COR-L47 (cell line): Measurements from ENCODE around the gene LRMDA.

Source experiments
- DNase-seq: peaks from one replicate; lab custom pipeline; 2025; lab: John Stamatoyannopoulos, UW

The LRMDA gene

DNA sequence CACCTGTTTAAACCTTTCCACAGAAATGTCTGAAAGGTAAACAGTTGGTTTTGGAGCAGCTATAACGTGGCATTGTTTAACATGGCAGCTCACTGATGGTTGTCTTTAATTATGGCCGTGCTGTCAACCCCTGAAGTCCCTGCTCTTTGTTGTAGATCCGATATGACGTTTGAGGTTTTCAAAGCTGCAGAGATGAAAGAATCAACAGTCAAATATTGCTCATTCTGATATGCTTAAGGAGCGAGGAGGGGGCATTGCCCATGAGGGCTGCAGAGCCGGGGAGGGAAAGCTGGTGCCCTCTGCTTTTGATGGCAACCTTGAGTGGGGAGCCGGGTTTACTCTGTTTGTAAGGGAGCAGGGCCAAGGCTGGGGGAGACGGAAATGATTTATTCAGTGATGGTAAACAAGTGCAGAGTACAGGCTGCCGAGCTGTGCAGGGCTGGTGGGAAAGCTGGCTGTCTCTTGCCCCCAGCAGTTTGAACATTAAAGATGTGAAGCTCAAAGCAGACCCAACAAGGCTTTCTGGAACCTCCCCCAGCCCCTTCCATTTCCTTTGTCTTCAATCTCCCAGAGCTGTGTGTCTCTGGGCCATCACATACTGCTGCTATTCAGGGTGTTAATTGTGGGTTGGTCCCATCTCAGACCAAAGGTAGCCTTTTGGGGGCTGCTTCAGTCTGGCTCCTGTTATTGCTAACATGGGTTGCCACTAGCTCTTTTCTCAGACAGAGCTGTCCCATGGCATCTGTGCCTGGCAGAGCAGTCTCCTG lies 345.5 kb downstream of the LRMDA start:
- peak; percentile 42 for DNase-seq

DNA sequence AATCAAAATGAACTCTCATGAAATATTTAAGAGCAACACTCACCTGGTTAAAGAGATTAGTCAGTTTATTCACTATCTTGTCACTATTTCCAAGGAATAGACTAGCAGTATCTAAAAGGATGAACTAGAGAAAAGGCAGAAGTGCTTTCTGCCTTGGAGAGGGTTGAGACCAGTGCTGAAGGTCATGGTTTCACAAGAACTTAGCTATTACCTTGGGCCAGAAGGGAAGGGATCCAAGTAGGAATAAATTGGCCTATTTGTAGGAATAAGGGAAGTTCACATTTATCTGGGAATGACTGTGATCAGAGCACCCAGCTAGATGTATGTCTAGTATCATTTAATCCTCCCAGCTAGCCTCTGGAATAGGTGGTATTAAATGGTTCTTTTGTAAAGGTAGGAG lies 347.2 kb downstream of the LRMDA start:
- no peak for DNase-seq

DNA sequence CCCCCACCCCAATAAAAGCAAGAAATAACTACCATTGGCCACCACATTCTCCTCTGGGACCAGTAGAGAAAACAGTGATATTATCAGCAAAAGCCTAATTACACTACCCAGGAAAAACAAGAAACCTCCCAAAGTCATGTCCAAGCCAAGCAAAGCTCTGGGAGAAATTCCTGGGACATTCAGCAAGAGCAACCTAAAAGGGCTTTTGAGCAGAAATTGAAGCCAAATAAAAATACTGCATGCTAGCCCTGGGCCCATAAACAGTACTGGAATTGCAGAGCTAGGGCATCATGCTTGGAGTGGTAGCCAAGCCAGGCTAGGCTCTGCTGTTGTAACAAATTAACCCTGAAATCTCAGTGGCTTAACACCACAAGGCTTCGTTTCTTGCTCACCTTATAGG lies 347.9 kb downstream of the LRMDA start:
- no peak for DNase-seq

DNA sequence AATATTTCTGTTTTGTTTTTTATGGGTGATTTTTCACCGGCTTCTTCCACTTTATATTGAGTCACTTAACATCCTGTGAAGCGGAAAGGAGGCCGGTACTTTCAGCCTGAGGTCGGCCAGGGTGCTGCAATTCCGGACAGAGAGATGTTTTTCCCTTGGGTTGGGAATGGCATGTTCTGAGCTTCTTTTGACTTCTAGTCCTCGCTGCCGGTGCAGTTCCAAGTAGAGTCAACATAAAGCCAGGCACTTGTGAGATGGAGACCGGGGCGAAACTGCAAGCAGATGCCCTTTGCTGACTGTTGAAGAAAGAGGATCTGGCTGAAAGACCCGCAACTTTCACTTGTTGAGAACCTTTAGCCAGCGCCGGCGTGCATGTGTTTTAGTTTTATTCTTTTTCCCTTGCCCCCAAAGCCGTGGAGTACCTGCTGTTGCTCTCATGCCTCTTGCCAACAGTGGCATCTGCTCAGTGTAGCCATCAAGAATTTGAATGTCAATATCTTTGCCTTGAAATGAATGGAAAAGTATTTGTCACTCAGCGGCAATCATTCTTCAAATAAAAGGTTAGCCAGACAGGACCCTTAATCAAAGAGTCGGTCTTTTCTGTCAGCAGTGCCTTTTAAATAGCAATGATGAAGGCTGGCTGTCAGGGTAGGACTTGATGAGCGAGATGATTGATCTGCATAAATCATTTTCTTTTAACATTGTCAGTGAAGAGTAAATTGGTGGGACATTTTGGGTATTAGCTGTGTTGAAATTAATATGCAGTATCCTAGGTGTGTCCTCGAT lies 351.2 kb downstream of the LRMDA start:
- DNase-seq = no peak

DNA sequence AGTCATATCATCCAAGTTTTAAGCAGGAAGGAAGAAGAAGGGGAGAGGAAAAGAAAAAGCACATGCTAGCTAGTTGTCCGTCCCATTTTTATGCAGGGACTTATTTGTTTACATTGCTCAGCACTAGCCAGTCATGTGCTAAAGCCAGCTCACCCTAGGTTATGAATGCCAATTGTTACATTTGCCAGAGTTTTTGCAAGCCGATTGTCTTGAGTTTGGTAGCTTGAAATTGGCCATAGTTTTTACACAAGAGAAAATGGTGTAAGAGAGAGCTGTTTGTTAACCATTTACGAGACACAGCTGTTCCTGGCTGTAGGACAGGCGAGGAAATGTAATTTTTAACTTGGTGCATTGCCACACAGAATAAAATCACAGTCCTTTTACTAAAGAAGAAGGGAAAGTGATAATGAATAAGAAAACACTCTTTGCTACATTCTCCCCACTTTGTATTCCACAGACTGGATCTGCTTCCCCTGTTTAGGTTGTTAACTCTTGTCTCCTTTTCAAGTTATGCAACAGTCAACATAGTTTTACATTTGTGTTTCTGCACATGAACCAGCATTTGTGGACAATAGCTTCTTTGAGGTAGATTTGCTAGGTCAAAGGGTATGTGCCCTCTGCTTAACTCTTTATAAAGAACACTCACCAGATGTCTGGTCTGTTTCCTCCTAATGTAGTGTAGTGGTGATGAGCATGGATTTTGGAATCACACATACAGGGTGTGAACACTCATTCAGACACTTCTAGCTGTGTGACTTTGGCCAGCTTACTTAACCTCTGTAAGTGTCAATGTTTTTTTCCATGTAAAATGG lies 357.2 kb downstream of the LRMDA start:
- DNase-seq = no peak

DNA sequence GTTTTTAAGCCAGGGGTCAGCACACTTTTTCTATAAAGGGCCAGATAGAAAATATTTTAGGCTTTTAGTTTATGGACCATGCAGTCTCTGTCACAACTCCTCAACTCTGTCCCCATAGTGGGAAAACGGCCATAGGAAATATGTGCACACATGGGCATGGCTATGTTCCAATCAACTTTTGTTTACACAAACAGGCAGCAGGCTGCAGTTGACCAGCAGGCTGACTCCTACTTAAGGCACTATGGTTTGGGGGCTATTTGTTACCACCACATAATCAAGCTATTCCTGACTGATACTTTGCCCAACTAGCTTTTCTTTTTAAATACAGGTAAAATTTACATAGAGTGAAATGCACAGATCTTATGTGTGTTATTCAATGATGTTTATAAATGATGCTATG lies 362.4 kb downstream of the LRMDA start:
- DNase-seq = no peak

DNA sequence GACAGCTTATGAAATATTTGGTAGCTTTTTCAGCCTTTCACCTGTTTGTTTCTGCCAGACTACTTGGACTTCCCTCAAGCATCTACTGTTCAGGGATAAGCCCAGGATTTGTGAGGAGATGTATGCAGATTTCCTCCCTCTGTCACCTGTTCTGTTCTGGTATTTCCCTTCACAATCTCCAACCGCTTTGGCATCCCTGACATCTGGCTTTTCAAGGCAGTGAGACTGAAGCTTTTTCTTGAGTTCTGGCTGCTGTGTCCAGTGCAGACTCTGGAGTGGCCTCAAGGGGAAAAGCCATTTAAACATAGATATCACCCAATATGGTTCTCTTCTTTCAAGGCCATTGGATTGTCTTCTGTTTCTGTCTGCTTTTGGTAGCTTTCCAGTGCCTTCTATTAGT lies 369.7 kb downstream of the LRMDA start:
- DNase-seq = no peak

DNA sequence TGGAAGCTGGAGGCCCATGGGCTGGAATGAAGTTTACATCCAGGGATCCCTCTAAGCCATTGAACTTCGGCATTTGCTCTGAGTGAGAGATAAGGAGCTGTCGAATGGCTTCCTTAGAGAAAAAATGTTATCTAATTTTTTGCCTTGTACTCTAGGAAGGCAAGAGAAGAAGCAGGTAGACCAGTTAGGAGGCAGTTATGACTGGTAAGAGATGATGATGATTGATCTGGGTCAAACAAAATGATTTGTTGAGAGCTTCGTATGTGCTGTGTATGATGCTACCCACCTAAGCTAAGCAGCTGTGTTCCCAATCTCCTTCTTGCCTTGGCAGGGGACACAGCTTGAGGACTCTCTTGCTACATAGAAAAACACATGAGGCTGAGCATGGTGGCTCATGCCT lies 370.2 kb downstream of the LRMDA start:
- no peak for DNase-seq

DNA sequence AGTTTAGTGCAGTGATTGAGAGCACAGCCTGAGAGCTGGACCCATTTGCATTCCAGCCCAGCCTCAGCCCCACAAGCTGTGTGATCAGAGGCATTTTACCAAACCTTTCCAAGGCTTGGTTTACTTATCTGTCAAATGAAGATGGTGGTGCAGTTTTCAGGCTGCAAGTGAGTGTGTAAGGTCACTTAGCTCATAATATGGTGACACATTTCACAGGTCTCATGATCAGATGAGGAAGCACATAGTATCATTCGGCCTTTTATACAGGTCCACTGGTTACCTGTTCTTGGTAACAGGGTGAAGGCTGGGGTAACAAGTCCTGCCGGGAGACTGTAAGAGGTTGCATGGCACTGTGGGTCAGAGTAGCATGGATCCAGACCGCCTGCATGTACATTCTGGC lies 371.7 kb downstream of the LRMDA start:
- DNase-seq = no peak

DNA sequence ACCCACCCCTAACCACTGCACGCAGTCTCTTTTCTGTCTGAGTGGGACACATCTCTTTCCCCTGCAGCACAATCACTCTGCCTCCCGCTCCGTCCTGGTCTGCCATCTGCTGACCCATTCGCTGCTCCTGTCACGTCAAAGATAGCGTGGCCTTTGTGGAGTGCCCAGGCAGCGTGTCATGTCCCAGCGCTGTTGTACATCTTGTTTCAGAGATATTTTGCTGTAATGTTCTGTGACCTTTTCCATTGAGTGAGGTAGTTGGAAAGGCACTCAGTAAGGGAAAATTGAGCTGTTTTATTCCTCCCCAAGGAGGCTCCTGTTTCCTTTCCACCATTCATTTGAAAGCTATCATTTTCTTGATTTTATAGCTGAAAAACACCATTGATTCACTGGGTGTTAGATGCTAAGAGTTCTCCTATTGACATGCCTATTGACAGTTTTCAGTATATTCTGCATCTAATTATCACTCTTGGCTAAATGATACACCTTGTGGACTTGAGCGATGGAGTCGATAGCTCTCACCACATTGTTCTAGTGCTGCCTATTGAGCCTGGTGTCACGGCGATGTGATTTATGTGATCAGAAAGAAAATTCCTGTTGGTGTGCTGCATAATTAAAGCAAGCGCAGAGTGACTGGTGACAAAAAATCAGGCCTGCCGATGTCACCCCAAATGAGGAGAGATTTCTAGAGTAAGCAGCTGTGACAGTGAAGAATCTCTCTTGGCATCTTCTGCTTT lies 372.6 kb downstream of the LRMDA start:
- no peak for DNase-seq

DNA sequence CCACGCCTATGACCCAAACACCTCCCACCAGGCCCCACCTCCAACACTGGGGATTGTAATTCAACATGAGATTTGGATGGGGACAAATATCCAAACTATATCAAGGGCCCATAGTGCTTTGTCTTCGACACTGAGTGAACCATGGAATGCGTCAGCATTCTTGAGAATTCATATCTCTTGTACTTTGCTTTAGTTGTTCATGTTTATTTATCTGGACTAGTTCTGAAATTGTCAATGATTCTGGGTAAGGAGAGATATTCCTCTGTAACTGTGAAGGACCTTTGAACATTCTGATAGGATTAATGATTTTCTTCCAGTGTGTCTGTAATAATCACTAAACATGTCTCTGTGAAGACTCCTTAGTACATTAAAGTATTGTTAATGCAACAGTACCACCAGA lies 374.8 kb downstream of the LRMDA start:
- no peak for DNase-seq

DNA sequence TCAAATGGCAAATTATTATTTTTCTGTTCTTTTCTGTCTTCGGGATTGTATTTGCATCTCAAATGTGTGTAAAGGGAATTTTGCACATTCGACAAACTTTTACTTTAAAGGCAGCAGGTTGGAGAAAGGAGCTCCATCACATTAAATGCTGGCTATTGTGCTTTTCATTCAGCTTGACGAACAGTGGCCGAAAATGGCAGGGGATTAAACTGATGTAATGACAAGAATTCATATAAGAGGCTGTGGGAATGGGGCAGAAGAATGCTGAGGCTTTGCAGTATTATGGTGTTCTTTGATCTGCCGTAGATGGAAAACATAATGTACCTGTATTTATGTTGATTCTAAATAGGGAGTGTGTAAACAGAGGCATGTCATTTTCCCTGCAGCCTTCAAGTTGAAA lies 376.0 kb downstream of the LRMDA start:
- DNase-seq = no peak

DNA sequence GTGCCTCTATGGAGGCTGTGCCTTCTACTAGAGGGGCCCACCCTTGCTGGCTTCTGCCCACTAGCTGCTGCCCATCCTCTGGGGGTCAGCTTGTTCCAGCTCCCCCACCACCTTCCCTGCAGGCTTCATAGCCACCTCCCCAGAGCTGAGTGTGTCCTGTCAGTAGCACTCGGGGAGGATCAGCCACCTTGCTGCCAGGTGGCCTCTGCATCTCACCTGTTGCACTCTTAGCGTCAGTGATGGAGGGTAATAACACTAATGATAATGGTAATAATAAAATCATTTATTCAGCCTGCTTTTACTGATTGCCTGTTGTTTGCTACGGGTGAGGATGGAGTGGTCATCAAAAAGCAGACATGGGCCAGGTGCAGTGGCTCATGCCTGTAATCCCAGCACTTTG lies 377.6 kb downstream of the LRMDA start:
- no peak for DNase-seq

DNA sequence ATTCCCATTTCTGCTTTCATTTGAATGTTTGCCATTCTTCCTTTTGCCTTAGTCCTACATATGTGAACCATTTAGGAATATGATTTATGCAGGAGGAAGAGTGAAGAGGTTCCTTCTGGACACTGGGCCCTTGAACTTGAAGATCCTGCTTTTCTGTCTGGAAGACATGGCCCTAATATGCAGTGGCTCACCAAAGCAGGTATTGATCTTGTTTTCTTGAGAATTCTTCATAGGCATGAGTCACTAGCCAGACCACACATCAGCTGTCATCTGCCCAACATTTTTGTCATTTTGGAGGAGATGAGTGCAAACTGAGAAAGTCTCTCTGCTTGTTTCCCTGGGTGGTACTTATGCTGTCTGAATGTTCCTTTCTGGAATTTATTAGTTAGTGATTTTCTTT lies 382.6 kb downstream of the LRMDA start:
- DNase-seq = no peak

DNA sequence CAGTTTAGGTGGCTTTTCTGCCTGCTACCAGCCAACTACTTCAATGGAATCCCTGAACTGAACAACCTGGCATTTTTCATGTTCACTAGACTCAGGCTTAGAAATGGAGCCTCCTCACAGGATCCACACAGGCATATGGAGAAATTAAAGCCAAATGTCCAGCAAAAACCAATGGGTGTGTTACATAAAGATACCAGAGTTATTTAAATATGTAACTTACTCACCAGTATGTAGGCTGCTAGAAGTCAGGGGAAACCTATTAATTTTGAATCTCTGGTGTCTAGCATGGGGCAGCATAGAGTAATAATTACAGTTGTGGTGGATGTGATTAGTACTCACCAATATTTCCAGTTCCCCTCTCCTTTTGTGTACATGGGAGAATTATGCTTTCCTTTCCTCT lies 383.6 kb downstream of the LRMDA start:
- no peak for DNase-seq

DNA sequence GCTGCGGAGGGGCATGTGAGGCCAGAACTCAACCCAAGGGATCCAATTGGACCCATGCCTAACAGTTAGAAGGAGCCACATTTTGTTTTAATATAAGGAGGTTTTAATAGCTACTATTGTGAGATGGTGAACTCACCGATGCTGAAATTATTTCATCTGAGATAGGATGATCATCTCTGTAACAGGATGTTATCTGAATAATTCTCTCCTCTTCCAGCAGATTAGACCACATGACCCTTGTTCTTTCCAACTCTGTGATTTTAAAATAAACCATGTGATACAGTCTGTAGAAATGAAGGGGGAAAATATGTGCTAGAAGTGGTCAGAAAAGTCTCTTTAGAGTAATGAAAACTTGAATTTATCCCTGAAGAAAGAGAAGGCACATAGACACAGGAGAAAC lies 385.8 kb downstream of the LRMDA start:
- DNase-seq = no peak

DNA sequence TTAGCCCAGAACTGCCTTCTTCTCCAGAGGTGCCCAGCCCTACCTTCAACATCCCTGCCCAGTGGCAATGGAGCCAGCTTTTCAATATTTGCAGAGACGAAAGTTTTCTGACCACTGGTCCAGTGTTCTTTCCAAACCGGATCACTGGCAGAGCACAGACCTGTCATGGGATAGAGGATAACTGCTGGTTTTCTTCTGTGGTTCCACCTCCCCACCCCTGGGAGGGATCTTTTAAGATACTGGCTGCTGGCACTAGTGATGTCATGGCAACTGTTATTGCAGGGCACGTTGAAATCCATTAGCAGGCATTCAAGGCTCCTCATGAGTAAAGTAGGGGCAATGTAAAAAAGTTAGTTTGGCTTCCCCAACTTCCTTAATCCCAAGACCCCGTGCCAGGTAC lies 387.1 kb downstream of the LRMDA start:
- DNase-seq = no peak

DNA sequence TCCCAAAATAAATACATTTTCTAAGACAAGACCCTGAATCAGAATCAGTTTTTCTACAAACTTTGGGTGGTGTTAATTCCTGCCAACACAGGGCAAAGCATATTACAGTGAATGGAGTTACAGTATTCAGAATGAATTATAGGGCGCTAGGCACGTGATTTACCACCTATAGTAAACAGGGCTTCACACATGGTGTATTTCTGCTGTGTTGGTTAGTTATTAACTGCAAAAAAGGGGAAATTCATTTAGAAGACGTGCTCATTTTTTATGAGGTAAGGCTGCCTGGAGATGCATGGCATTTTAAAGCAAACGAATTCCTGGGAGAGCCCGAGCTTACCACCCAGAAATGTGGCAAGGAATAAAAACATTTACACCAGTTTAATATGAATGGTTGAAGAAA lies 393.8 kb downstream of the LRMDA start:
- DNase-seq = no peak

DNA sequence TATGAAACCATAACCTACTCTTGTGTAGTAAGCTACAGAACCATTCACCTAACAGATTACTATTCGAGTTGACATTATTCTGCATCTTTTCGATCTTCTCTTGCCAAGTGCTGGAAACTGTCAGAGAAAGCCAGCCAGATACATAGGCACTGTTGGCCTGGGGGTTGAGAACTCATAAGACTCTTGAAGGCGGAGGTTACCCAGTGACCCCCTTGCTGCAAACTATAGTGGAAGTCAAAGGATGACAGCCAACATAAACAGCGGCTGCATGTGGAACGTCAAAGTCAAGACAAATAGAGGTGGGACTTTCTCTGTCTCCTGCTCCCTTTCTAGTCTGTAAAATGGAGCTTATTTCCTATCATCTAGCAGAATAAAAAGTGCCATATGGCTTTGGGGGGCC lies 394.2 kb downstream of the LRMDA start:
- DNase-seq = no peak

DNA sequence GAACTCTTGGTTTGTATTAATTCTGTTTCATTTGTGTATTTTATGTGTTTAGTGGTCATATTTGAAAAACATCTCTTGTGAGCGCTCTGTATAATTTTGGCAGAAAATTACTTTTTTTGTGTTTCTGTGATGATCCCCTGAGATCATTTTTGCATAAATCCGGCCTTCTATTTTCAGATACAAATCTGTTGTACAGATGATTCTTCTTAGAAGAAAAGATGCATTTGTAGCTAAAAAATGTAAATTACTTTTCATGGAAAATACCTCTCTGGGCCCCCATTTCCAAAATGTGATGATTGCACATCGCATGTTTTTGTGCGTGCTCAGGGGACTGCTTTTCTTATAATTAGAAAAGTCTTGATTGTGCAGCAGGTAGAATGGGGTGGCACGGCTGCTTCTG lies 395.4 kb downstream of the LRMDA start:
- no peak for DNase-seq

DNA sequence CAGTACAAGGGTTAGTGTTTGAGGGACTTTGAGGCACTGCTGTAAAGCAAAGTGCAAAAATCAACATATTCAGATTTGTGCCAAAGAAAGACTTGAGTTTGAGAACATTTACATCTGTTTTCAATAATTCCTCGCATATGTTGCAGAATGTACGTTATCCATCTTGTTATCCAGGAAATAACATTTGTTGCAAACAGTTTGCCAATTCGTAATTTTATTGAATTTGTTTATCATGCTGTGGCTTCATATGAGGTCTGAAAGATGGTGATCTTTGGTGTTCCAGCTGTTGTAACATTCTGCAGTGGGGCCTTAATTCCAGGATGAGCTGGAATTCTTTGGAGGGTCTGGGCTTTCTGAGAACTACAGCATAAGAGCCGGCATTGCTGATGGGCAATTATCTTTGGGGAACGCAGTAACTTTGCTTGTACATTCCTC lies 396.2 kb downstream of the LRMDA start:
- no peak for DNase-seq

DNA sequence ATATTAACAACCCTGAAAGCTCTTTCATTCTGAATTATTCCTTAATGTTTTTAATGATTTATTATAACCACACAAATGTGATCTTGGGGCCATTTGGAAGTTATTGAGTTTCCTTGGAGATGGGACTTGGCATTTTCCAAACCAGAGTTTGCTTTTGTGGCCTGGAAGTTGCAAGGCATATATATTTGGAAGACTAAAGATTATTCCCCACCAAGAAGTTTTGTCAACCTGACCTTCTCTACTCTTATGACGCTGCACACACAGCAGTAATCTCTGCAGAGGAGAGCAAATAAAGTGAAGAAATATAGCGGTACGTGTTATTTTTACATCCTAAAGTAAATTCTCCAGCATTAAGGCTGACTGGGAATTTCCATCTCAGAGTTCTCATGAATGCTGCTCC lies 397.0 kb downstream of the LRMDA start:
- no peak for DNase-seq
